Right atrium auricular region (tissue), 2 donors: Measurements from ENCODE around the gene FAM78A. TPM values are rescaled to one million over a fixed set of nuclear protein-coding genes. Genes with fewer than 3 reads are reported as not detected.

Source experiments
- DNase-seq: peaks from one replicate; pipeline ENCODE4 v3.0.0-alpha.2; 2019; ENCODE audit warnings: low spot score
- H3K27ac ChIP-seq, 2 donors: fragments of 200-600 bp; sonication (generic); 1 replicate in 1 of 2; 2 replicates in 1 of 2; pipeline ENCODE4 v1.5.1; 2016 to 2019
- H3K27me3 ChIP-seq, 2 donors: fragments of 200-600 bp; sonication (generic); one replicate each; pipeline versions ENCODE4 v1.5.1 to v1.6.0; 2017 to 2019
- H3K36me3 ChIP-seq: fragments of 200-600 bp; sonication (generic); one replicate; pipeline ENCODE4 v1.5.1; 2016
- H3K4me1 ChIP-seq, 2 donors: fragments of 200-600 bp; sonication (generic); one replicate each; pipeline versions ENCODE4 v1.5.1 to v1.6.0; 2017 to 2019
- H3K4me3 ChIP-seq, 2 donors: fragments of 200-600 bp; sonication (generic); 1 replicate in 1 of 2; 2 replicates in 1 of 2; pipeline ENCODE4 v1.5.1; 2017 to 2019; ENCODE audit warnings: mild to moderate bottlenecking in 1 of 2, moderate library complexity in 1 of 2
- H3K9me3 ChIP-seq, 2 donors: fragments of 200-600 bp; sonication (generic); one replicate each; pipeline ENCODE4 v1.5.1; 2019
- CTCF ChIP-seq, 2 donors: fragments of 200-600 bp; sonication (generic); IDR thresholded peaks; one replicate each; pipeline ENCODE4 v1.5.1; 2019; ENCODE audit warnings: antibody characterized with exemption in 2 of 2
- total RNA-seq, 2 donors: library from RNA; depleted of rRNA; stranded (reverse); fragments of >200 nt; gene quantifications; one replicate each; pipeline ENCODE4 v1.1.0, GENCODE V29; 2016

FAM78A gene
- total RNA-seq, 2 donors from 2014 or later, result 31.8 to 55.3 TPM

- no peak for DNase-seq
- TF ChIP-seq CTCF (IDR thresholded peaks at IDR 0.05), result no peak
- Histone ChIP-seq H3K4me1 (peaks cover 0 to 58% of the 10 kb centered on the region in 2 donors), H3K4me3 (no peak overlapping the region), H3K36me3 (no peaks in the 10 kb centered on the region), H3K9me3 (no peaks in the 10 kb centered on the region), H3K27ac (peak overlapping the region; percentile 87 to 93), H3K27me3 (no peaks in the 10 kb centered on the region)
Measured at GRCh38 chr9:131287359-131287758, 11.0 kb upstream of the FAM78A start.

GRCh38 chr9:131284856-131285255 lies 8.5 kb upstream of the FAM78A start:
- DNase-seq, result no peak
- no peak for TF ChIP-seq CTCF (IDR thresholded peaks at IDR 0.05)
- Histone ChIP-seq H3K27me3 (no peaks in the 10 kb centered on the region), H3K4me3 (no peak overlapping the region), H3K36me3 (no peaks in the 10 kb centered on the region), H3K27ac (peak overlapping the region; percentile 84 to 95), H3K9me3 (no peaks in the 10 kb centered on the region), H3K4me1 (peaks cover 0 to 50% of the 10 kb centered on the region in 2 donors)

- Histone ChIP-seq H3K36me3 (no peaks in the 10 kb centered on the region), H3K9me3 (no peaks in the 10 kb centered on the region), H3K4me3 (peak overlapping the region; percentile 32 to 44), H3K4me1 (peaks cover 0 to 51% of the 10 kb centered on the region in 2 donors), H3K27me3 (no peaks in the 10 kb centered on the region), H3K27ac (peak overlapping the region; percentile 84 to 95)
- no peak for TF ChIP-seq CTCF (IDR thresholded peaks at IDR 0.05)
- DNase-seq, result no peak
Measured at GRCh38 chr9:131282688-131283422, 6.5 kb upstream of the FAM78A start.

GRCh38 chr9:131282175-131282574 lies 5.9 kb upstream of the FAM78A start:
- peaks cover 0 to 44% of the 10 kb centered on the region in 2 donors for H3K4me1 ChIP-seq
- peak overlapping the region; percentile 84 to 95 for H3K27ac ChIP-seq
- no peaks in the 10 kb centered on the region for H3K36me3 ChIP-seq
- H3K27me3 ChIP-seq, result no peaks in the 10 kb centered on the region
- H3K9me3 ChIP-seq, result no peaks in the 10 kb centered on the region
- peak overlapping the region; percentile 32 to 44 for H3K4me3 ChIP-seq
- no peak for DNase-seq
- TF ChIP-seq CTCF (IDR thresholded peaks at IDR 0.05), result no peak

- H3K27ac ChIP-seq, result peak overlapping the region; percentile 84 to 87
- TF ChIP-seq CTCF (IDR thresholded peaks at IDR 0.05), result no peak
- H3K9me3 ChIP-seq, result no peaks in the 10 kb centered on the region
- DNase-seq, result no peak
- H3K4me3 ChIP-seq, result no peak overlapping the region
- no peaks in the 10 kb centered on the region for H3K36me3 ChIP-seq
- H3K27me3 ChIP-seq, result no peaks in the 10 kb centered on the region
- H3K4me1 ChIP-seq, result peaks cover 0 to 43% of the 10 kb centered on the region in 2 donors
Measured at GRCh38 chr9:131281119-131281965, 5.0 kb upstream of the FAM78A start.
